GM18517 (cell line): ENCODE measurements around the gene PRDX5.

Experiments used
- ATAC-seq: cut with Tn5 transposase; IDR thresholded peaks from one replicate; pipeline ENCODE4 v1.9.1; 2021; ENCODE audit warnings: mild to moderate bottlenecking, moderate library complexity; ENCODE audit not compliant: unreplicated experiment

Gene PRDX5

DNA sequence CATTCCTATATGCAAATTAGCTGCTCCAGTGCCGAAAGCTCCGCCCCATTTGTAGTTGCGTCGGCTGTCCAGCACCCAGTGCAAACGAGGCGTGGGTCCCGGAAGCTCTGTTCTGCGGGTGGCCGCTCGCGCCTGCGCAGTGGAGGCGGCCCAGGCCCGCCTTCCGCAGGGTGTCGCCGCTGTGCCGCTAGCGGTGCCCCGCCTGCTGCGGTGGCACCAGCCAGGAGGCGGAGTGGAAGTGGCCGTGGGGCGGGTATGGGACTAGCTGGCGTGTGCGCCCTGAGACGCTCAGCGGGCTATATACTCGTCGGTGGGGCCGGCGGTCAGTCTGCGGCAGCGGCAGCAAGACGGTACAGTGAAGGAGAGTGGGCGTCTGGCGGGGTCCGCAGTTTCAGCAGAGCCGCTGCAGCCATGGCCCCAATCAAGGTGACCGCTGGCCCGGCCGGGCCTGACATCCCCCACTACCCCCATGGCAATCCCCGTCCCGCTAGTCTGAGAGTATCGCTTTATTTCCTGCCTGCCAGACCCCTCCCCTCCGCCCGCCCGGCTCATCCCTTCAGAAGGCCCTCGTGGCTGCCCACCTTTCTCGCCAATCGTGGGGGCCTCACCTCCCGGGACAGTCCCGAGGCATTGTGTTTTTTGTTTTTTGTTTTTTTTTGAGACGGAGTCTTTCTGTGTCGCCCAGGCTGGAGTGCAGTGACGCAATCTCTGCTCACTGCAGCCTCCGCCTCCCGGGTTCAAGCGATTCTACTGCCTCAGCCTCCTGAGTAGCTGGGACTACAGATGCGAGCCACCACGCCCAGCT, at the start of gene PRDX5:
Gene PRDX5 (plus strand): TSS at position 161 of the 805 bp plus-strand sequence. CDS start 95 bp downstream, at position 256.
- ATAC-seq: peak; percentile 69

DNA sequence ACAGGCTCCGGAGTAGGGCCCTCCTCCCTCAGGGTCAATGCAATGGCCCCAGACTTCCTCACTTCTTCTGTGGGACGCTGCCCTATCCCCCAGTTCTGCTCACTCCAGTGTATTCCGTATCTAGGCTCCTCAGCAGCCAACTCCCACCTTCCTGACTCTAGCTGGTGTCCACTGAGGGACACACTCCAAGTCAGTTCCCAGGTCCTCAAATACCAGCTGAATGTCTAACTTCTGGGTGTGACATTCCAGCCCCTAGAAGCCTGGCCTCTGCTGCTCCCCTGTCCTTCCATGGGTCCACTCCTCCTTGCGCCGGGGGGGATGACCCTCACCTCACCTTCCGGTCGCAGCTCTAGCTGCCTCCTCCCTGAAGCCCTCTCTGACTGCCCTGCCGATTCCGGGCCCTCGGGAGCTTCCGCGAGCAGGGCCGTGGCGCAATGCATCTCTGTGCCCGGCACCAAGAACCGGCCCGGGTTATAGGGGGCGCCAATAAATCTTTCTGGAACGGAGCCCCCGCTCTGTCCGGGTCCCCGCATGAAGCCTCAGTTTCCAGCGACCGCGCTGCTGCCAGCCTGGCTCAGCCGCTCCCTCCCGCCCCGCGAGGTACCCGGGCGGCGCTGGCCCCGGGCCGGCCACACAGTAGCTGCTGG, 48.9 kb upstream of the PRDX5 start:
- peak; percentile 6 for ATAC-seq

GRCh38 chr11:64269540-64270220, 48.2 kb upstream of the PRDX5 start:
- ATAC-seq: peak; percentile 71

GRCh38 chr11:64275031-64275800, 42.7 kb upstream of the PRDX5 start:
- no peak for ATAC-seq

GRCh38 chr11:64275841-64276240, 42.1 kb upstream of the PRDX5 start:
- no peak for ATAC-seq

DNA sequence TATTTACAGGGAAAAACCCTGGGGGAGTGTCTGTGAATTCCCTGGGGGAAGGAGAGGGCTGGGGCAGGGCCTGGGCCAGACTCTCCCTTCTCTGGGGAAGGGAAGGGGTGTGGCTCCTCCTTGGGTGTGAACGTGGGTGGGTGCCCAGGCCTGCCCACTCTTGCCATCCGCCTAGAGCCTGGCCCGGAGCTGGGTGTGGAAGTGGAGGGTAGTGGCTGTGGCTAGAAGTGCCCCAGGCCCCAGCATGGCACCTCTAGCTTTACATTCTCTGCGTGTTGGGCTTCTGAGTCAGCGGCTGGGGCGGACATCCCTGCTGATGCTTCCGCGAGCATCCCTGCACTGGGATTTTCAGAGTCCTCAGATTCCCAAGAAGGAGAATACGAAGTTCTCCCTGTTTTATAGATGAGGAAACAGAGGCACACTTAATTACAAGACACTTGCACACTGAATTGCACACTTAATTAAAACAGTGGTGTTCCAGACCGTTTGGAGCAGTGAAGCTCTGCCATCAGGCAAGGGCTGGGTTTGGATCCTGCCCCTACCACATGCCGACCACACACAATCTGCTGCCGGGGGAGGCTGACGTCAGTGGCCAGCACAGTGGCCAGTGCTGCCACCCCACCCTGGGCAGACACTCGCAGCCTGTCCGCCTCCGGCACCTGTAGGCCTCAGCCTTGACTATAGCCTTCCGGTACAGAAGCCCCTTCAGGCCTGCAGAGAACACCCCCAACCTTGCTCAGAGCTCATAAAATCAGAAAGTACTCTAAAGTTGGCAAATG, 41.1 kb upstream of the PRDX5 start:
- no peak for ATAC-seq

DNA sequence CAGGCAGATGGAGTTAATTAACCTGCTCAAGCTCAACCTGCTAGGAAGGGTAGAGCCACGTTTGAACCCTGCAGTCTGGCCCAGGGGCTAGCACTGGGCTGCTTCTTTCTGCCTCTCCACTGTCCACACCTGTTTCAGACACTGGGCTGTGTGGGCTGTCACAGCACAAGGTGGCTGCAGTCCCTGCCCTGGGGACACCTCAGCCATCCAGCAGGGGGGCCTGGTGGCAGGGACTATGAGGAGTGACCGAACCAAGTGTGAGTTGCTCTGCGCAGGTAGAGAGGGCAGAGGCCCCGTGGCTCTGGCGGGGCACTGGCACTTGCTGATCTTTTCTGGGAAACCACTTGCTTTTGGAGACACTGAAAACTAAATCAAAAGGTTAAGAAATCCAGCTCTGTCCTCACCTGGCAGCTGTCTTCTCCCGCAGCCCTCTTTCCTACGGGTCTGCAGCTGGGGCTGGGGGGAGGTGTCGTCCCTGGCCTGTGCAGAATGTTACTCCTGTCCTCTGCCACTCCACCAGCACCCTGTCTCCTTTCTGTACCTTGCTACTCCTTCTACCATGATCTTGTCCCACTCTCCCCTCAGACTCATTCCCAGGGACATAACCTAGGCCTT, 39.2 kb upstream of the PRDX5 start:
- ATAC-seq: no peak

- no peak for ATAC-seq
Measured at GRCh38 chr11:64281957-64282770, 35.8 kb upstream of the PRDX5 start.

GRCh38 chr11:64283092-64283491, 34.8 kb upstream of the PRDX5 start:
- no peak for ATAC-seq

DNA sequence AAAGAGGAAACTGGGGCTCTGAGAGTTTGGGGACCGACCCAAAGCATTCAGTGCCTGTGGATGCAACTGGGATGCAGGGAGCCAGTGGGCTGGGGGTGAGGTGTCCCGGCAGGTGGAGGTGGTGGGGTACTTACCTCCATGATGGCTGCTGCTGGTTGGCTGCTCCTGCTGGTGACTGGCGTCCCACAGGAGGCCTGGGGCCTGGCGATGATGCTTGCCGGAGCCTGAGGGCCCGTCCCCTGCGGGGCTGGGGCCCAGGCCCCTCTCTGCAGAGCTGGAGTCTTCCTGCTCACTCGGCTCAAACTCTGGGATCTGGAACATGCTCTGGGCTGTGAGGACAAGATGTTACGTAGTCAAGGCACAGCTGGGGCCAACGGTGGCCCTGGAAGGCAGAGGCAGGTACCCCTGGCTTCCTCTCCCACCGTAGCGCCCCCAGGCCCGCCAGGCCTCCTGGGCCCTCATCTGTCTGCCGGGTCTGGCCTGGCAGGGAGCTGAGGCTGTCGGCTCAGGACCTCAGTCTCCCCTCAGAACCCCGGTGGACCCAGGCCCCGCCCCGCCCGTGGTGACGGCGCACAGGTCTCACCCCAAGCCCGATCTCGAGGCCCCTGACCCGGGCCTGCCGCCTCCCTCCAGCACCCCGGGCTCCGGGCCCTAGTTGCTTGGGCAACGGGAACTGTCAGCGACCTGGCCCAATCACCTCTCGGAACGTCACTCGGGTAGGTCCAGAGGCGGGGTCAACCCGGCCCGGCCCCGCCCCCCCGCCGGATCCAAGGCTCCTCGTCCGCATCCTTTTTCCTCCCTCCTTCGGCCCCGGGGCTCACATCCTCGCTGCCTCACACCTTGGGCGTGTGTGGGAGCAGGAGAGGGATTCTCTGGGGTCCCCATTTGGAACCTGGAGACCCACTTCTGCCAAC, 33.6 kb upstream of the PRDX5 start, which contains the start of gene BAD:
Gene BAD (minus strand): TSS at position 618 of the 914 bp plus-strand sequence. CDS start 297 bp downstream, at position 321.
- ATAC-seq: peak; percentile 55

GRCh38 chr11:64284962-64285884, 32.7 kb upstream of the PRDX5 start, which contains the start of gene GPR137:
Gene GPR137 (plus strand): TSS chr11:64285848. CDS start chr11:64286525, 677 bp downstream.
- peak; percentile 64 for ATAC-seq

DNA sequence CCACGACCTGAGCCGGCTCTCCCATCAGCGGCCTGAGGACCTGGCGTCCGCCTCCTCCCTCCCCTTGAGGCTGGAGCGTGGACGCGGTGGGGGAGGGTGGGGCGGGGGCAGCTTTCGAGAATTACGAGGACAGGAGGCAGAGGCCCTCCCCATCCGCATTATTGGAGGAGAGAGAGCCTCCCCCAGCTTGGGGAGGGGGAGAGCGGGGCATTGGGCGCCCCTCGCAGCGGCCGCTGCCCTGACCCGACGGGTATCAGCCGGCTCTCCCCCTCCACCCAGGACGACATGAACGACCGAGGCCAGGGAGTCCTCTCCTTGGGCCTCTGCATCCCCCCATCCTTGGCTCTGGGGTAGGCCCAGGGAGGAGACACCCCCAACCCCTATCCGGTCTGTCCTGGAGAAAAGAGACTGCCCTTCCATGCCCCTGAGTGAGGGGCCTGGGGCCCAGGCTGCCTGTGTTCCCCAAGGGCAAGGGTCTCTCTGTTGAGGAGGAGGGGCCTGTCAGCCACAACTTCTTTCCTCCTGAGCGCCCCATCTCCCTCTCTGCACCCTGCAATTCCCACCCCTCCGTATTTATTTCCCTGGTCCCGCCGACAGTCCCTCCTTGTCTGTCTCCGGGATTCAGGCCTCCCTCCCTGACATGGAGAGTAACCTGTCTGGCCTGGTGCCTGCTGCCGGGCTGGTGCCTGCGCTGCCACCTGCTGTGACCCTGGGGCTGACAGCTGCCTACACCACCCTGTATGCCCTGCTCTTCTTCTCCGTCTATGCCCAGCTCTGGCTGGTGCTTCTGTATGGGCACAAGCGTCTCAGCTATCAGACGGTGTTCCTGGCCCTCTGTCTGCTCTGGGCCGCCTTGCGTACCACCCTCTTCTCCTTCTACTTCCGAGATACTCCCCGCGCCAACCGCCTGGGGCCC, 31.8 kb upstream of the PRDX5 start:
- no peak for ATAC-seq

GRCh38 chr11:64286801-64287159, 31.1 kb upstream of the PRDX5 start:
- ATAC-seq: no peak

GRCh38 chr11:64287676-64288352, 30.1 kb upstream of the PRDX5 start:
- no peak for ATAC-seq

GRCh38 chr11:64288353-64288750, 29.6 kb upstream of the PRDX5 start:
- ATAC-seq: no peak
